Sigmoid colon (tissue), 4 donors: ENCODE data around the gene KCTD16.

ENCODE experiments used
- EP300 ChIP-seq, 4 donors: sonication (generic); formaldehyde crosslinking; IDR thresholded peaks; one replicate each; pipeline ENCODE4 v1.6.1; 2017; ENCODE audit warnings: antibody characterized with exemption in 4 of 4
- POLR2A ChIP-seq, 2 donors: fragments of 450-650 bp; IDR thresholded peaks; one replicate each; pipeline ENCODE4 v1.6.1; 2016; ENCODE audit warnings: antibody characterized with exemption in 2 of 2, mild to moderate bottlenecking in 2 of 2, moderate library complexity in 2 of 2
- TF ChIP-seq, protein P1 (sequence below), 4 experiments: fragments of 450-650 bp in 3 of 4; fragments of 200-600 bp in 1 of 4; IDR thresholded peaks; one replicate each; pipeline ENCODE4 v1.5.1; 2016 to 2019; ENCODE audit warnings: antibody characterized with exemption in 4 of 4, mild to moderate bottlenecking in 3 of 4, moderate library complexity in 2 of 4

DNA sequence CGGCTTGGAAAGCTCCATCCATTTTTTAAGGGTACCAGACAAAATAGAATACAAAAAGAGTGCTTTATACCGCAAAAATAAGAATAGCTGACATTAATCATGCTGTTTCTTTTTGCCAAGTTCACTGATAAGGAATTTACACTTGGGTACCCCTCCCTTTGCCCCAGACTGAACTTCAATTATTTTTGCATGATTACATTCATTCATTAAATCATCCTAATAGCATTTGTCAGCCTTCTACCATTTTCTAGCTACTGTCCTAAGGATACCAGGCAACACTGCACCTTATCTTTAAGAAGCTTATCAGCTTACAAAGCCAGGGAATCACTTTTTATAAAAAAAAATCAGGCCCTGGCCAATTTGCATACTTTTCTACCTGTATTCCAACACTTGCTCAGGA, 48.6 kb upstream of the KCTD16 start:
- TF ChIP-seq, protein P1, sequence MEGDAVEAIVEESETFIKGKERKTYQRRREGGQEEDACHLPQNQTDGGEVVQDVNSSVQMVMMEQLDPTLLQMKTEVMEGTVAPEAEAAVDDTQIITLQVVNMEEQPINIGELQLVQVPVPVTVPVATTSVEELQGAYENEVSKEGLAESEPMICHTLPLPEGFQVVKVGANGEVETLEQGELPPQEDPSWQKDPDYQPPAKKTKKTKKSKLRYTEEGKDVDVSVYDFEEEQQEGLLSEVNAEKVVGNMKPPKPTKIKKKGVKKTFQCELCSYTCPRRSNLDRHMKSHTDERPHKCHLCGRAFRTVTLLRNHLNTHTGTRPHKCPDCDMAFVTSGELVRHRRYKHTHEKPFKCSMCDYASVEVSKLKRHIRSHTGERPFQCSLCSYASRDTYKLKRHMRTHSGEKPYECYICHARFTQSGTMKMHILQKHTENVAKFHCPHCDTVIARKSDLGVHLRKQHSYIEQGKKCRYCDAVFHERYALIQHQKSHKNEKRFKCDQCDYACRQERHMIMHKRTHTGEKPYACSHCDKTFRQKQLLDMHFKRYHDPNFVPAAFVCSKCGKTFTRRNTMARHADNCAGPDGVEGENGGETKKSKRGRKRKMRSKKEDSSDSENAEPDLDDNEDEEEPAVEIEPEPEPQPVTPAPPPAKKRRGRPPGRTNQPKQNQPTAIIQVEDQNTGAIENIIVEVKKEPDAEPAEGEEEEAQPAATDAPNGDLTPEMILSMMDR (IDR thresholded peaks at IDR 0.05): no peak
- TF ChIP-seq POLR2A (IDR thresholded peaks at IDR 0.05) (no peak), EP300 (IDR thresholded peaks at IDR 0.05) (no peak)
